Endometrial microvascular endothelial cells (primary cell): ENCODE measurements around the gene IGFL4. TPM values are rescaled to one million over a fixed set of nuclear protein-coding genes. Genes with fewer than 3 reads are reported as not detected.

Experiments used
- in situ Hi-C: cut with HindIII; loops from 2 replicates; pipeline ENCODE4 v1.10.0; 2017; ENCODE audit warnings: low sequenced_read_pairs, low pct_unique_long_range_greater_than_20kb; ENCODE audit errors: inconsistent ontology term
- total RNA-seq: library from RNA; depleted of rRNA; stranded (reverse); fragments of >200 nt; gene quantifications from one replicate; pipeline ENCODE4 v1.2.3, GENCODE V29; 2015; ENCODE audit errors: inconsistent ontology term

IGFL4 gene
- total RNA-seq, 1 donor from 2014 or later = not detected

GRCh38 chr19:46066471-46066870, 25.7 kb upstream of the IGFL4 start:
- in situ Hi-C loops = no loop called here

DNA sequence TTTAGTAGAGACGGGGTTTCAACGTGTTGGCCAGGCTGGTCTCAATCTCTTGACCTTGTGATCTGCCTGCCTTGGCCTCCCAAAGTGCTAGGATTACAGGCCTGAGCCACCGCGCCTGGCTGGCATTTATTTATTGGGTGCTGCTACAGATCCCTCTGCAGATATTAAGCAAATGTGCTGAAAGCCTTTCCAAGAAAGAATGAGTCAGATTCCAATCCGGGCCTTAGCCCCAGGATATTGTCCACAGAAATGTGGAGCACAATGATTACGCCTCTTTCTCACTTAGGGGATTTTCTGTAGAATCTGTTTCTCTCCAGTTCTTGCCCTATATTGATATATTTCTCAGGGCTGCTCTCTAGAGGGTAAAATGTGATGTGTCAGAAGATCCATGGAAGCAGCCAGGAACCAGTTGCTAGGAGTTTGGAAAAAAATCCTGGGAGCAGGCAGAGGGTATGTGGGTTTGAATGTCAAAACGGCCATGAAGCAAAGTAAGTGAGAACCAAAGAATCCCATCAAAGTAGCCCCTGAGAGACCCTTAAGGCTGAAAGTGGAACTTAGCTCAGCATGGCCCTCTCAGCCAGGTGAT, 24.8 kb upstream of the IGFL4 start:
- in situ Hi-C loops = no loop called here

GRCh38 chr19:46063201-46063600, 22.4 kb upstream of the IGFL4 start:
- in situ Hi-C loops = no loop called here

- in situ Hi-C loops = no loop called here
Observed at GRCh38 chr19:46060012-46060411, 19.2 kb upstream of the IGFL4 start.

GRCh38 chr19:46058778-46059177, 18.0 kb upstream of the IGFL4 start:
- in situ Hi-C loops = no loop called here

GRCh38 chr19:46056536-46056935, 15.7 kb upstream of the IGFL4 start:
- in situ Hi-C loops = no loop called here

GRCh38 chr19:46052896-46053295, 12.1 kb upstream of the IGFL4 start:
- in situ Hi-C loops = no loop called here

- in situ Hi-C loops = no loop called here
Observed at GRCh38 chr19:46049597-46049996, 8.8 kb upstream of the IGFL4 start.

DNA sequence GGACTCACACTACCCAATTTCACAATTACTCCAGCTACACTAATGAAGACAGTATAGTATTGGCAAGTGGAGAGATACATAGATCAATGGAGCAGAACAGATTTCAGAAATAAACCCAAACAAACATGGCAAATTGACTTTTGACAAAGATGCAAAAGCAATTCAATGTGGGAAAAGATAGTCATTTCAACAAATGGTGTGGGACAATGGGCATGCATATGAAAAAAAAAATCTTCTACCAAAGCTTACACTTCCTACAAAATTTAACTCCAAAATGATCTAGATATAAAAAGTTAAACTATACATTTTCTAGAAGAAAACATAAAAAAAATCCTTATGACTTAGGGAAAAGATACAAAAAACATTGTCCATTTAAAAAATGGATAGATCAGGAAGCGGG, 2.7 kb upstream of the IGFL4 start:
- in situ Hi-C loops = no loop called here

DNA sequence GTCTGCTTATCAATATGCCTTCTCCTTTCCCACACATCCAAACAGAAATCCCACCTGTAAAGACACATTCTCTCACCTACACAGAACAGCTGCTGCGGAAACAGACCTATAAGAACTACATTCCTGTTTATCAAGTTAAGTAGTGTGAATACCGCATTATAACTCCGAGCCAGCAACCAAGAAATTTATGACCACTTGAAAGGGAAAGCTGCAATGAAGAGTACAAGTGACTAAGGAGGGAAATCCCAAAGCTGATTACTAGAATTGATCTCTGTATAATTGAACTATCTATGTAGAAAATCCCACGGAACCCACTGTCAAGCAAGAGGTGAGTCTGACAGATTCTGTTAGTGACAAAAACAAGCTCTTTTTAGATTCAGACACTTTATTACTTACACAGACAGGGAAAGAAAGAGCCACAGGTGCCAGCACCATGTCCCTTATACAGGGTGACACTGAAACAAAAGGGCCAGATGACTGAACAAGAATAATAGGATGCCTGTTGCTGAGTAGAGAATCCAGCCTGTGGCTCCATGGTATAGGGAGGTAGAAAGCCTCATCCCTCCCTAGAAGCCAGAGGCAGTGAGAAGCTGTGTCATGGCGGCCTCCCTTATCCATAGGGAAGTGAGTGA, 1.6 kb upstream of the IGFL4 start:
- in situ Hi-C loops = no loop called here

DNA sequence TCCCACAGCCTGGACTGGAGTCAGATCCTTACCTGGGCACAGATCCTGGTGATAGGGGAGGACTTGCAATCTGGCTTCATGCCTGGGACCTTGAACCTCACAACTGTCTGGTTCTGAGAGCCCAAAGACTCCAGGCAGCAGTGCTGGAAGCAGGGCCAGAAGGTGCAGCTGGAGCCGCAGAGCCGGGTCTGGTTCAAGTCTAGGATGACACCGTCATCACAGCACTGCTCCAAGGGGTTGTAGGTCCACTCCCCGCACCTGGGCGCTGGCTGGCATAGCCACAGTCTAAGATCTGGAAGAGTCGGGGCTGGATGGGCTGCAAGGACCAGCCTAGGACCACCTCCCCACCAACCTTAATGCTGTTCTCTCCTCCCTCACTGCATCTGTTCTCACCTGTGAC, 677 bp downstream of the IGFL4 start:
- in situ Hi-C loops = no loop called here

GRCh38 chr19:46036744-46037128, 4.1 kb downstream of the IGFL4 start:
- in situ Hi-C loops = no loop called here

GRCh38 chr19:46035986-46036743, 4.6 kb downstream of the IGFL4 start:
- in situ Hi-C loops = no loop called here

DNA sequence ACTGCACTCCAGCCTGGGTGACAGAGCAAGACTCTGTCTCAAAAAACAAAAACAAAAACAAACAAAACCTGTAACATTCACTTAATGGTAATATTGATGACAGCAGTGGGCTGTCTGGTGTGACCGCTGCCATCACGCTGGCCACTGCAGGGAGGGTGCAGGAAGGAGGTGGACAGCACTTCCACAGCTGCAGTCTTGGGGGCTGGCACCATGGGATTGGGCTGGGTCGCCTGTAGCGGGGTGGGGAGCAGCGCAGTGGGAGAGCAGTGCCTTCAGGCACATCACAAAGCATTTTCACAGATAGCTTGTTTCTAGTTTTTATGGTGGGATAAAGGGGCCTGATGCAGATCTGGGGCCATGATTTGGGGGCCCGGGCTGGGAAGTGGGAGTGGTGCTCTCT, 5.3 kb downstream of the IGFL4 start:
- in situ Hi-C loops = no loop called here

GRCh38 chr19:46033401-46033800, 7.4 kb downstream of the IGFL4 start:
- in situ Hi-C loops = no loop called here

DNA sequence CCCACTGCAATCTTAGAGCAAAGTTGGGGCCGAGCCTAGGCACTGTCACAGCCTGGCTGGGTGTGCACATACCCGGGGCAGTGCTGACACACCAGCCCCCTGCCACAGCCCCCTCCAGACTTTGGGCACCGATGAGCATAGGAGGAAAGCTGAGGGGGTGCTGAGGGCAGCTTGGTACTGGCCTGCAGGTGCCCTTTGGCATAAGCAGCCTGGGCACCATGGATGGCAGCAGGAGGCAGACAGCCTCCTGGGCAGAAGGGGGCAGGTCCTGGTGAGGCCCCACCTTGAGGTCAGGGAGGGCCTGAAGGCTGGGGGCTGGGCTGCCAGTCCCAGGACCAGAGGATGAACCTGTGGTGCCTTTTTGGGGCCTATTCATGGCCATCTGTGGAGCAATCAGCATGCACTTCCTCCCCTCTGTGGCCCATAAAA, 8.2 kb downstream of the IGFL4 start:
- in situ Hi-C loops = no loop called here

- in situ Hi-C loops = no loop called here
Observed at GRCh38 chr19:46031781-46032596, 8.8 kb downstream of the IGFL4 start.

DNA sequence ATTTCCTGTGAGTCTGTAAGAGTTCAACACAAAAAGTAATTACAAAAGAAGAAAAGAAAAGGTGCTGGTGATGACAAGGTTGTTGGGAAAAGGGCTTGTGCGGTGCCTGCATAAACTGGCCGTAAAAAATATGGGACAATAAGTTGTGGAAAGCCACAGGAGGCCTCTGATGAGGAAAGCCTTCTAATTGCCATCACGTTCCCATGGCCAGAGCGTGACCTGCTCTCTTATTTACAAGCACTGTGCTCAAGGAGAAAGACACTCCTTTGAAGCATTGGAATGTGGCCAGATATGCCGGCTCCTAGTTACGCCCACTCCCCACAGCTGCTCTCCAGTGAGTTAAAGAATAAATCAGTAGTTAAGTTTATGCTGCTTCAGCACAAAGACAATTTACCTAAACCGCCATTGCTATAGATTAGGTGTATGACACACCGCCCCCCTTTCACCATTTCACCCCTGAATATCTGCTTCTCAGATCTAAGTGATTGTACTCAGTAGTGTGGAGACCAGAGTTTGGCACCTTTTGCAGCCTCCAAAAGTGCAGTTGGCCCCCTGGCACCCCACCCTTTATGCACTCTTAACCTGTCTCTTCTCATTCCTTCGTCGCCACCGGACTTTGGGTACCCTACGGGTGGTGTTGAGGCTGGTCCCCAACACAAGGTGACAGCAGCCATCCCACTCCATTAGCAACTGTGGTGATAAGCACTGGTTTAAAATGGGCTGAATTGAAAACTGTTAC, 9.8 kb downstream of the IGFL4 start:
- in situ Hi-C loops = no loop called here

DNA sequence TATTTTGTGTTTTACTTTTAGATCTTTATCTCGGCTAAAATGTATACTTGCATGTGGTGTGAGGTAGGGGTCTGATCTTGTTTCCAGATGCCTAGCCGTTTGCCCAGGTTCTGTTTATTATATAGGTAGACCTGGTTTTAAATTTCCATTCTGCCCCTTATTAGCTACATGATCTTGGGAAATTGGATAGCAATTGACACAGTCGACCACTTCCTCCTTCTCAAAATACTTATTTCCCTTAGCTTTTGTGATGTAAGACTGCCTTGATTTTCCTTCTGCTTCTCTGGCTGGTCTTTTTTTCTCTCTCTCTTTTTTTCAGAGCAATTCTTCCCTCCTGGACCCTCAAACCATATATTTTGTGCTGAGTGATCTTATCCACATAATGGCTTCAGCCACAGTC, 15.0 kb downstream of the IGFL4 start:
- in situ Hi-C loops = no loop called here
